Activated naive CD4-positive, alpha-beta T cell treated with anti-CD3 and anti-CD28 coated beads, Interleukin-2, amount 10 ng/mL, durations not matched to agents 7 days and 5 days (primary cell): ENCODE data around the gene LILRB3.
"Not testable (repeated sequence)": the region's sequence is repeated elsewhere in the genome, so short reads cannot be mapped to it uniquely, and the experiment has no call there.

Experiments
- CTCF ChIA-PET: fragments of 350-600 bp; sonication (Branson Sonifier 250); formaldehyde crosslinking; loops from one replicate; lab custom pipeline; 2021; ENCODE audit warnings: antibody characterized with exemption; lab: Charles Lee
- DNase-seq: peaks from one replicate; pipeline ENCODE4 v3.0.0-alpha.2; 2020
- H3K27ac Mint-ChIP-seq: one replicate; pipeline ENCODE4 v1.8.0; 2021; ENCODE audit warnings: mild to moderate bottlenecking, moderate library complexity, mixed read lengths
- H3K27me3 Mint-ChIP-seq: one replicate; pipeline ENCODE4 v1.8.0; 2021; ENCODE audit warnings: mild to moderate bottlenecking, mixed read lengths
- H3K36me3 Mint-ChIP-seq: one replicate; pipeline ENCODE4 v1.8.0; 2021; ENCODE audit warnings: mixed read lengths
- H3K4me1 Mint-ChIP-seq: one replicate; pipeline ENCODE4 v1.8.0; 2021; ENCODE audit warnings: mixed read lengths
- H3K4me3 Mint-ChIP-seq: one replicate; pipeline ENCODE4 v1.8.0; 2021; ENCODE audit warnings: mild to moderate bottlenecking, moderate library complexity, mixed read lengths
- H3K9me3 Mint-ChIP-seq: one replicate; pipeline ENCODE4 v1.8.0; 2021; ENCODE audit warnings: mixed read lengths

Gene LILRB3

DNA sequence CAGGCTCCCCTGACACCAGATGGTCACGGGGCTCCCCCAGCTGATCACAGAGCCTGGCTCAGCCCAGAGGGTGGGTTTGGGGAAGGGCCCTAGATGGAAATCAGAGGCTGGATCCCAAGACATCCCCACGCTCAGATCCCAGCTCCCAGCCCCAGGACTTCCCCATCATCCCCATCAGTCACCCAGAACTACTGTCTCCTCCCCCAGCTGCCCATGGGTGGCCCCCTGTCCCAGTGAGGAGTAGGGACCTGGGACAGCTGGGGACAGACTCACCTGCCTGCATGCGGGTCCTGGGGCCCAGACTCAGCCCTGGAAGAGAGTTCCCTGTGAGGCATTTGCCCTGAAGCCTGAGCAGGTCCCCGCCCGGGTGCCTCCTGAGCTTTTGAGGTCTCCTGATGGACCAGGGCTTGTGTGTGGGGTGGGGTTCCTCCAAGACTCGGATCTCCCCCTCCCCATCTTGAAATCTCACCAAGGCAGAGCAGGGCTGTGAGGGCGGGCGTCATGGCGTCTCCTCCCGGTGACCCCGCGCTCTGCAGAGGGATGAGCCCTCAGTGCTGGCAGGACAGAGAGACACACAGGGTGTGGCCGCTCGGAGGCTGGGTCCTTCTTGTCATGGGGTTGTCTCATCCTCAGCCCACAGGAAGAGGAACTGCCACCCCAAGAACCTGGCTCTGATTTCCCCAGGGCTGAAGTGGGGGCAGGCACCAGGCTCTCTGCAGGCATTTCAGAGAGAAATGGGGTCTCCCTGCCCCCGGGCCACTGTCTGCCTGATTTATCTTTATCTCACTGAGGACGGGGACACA is at the start of gene LILRB3:
TSS of gene LILRB3 (minus strand) at position 534 of the 803 bp plus-strand sequence. CDS start at position 503, 31 bp downstream.
- Mint-ChIP-seq H3K4me1 (peaks cover 16% of the 10 kb centered on the region), H3K4me3 (peak within 1 kb of the TSS; percentile 40), H3K27me3 (peaks cover 18% of the 10 kb centered on the region), H3K27ac (peak within 1 kb of the TSS; percentile 30)
- H3K9me3 Mint-ChIP-seq, CTCF ChIA-PET, H3K36me3 Mint-ChIP-seq, DNase-seq: not testable (repeated sequence)

DNA sequence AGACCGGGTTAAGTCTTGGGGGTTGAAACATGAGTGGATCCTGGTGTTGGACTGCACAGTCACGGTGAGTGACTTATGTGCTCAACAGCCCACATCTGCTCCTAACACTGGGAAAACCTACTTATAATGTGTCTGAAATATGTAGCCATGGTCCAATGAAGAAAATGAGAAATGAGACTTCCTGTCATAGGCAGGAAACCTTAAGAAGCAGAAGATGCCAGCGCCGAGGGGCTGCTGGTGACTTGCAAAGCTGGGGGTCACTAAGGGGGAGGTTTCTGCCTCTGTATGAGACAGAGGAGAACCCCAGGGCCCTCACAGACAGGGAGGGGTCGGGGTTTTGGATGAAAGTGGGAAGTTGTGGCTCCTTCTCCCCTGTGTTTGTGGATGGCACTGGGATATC is 49.4 kb upstream of the LILRB3 start:
- H3K4me3 Mint-ChIP-seq, H3K36me3 Mint-ChIP-seq, CTCF ChIA-PET, H3K27ac Mint-ChIP-seq, DNase-seq, H3K4me1 Mint-ChIP-seq, H3K9me3 Mint-ChIP-seq: not testable (repeated sequence)
- peaks cover 39% of the 10 kb centered on the region for H3K27me3 Mint-ChIP-seq

DNA sequence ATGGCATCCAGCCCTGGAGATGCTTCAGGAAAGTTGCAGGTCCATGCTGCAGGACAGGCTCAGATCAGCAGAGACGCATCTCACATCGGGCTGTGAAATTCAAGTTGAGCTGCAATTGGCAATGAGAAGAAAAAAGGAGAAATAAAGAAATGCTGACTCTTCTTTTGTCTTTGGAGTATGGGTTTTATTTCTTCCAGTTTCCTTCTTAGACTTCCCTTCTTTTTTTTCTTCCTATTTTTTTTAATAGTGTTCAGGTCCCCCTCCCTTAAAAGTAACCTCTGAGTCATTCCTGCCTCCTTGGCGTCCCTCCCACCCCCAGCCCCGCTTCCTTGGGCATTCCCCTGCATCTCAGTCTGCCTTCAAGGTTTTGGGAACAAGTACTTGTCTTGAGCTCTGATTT is 48.8 kb upstream of the LILRB3 start:
- H3K4me1 Mint-ChIP-seq, DNase-seq, H3K4me3 Mint-ChIP-seq, H3K36me3 Mint-ChIP-seq, H3K9me3 Mint-ChIP-seq, CTCF ChIA-PET, H3K27ac Mint-ChIP-seq: not testable (repeated sequence)
- peaks cover 44% of the 10 kb centered on the region for H3K27me3 Mint-ChIP-seq

DNA sequence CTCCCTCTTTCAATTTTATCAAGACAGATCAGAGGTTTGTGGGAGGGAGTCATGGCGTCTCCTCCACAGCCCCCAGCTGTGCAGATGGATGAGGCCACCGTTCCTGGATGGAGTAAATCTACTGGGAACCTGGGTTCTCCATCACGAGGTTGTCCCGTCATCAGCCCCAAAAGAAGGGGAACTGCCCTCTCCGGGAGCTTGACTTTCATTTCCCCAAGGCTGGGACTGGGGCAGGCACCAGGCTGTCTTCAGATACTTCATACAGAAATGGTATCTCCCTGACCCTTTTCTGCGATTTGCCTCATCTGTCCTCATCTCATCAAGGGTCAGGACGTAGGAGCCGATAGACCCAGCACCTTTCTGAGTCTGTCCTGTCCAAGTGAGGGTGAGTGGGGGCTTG is 48.3 kb upstream of the LILRB3 start:
- DNase-seq, result no peak
- Mint-ChIP-seq H3K9me3 (no peaks in the 10 kb centered on the region), H3K4me3 (no peak overlapping the region), H3K27ac (no peak overlapping the region), H3K36me3 (no peaks in the 10 kb centered on the region), H3K4me1 (no peaks in the 10 kb centered on the region), H3K27me3 (peaks cover 45% of the 10 kb centered on the region)
- CTCF ChIA-PET, result no interaction called here

DNA sequence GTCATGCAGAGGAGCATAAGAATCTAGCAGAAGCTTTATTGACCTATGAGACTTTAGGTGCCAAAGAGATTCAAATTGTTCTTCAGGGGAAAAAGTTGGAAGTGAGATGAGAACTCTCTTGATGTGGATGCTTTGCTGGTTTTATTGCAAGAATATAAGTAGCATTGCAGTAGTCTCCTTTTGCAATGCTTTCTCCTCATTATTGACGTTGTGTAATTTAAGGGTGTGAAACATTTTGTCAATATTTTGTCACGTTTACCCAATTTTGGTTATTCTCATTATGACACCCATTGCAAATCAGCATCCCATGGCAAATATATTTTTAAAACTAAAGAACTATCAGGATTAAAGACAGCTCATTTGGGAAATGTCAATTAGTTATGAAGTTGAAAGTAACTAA is 46.1 kb upstream of the LILRB3 start:
- no peaks in the 10 kb centered on the region for H3K36me3 Mint-ChIP-seq

DNA sequence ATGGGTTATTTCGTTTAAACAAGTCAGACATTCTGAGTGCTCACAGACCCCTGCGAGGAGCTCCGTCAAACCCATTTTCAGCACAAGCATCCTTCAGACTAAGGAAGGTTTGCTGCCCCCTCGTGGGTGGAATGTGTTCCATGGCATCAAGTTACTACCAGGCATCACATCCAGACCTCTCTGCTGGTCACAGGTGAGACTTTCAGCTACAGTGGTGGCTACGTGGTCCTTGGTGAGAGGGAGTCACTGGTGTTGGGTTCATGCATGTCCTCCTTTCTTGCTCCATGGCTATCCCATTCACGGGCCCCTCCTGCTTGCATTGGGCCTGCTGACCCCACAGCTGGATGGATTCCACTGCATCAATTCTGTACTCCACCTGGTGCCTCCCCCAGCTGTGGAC is 43.3 kb upstream of the LILRB3 start:
- CTCF ChIA-PET, result interaction anchor here (0.9 to 3.3 kb wide), 18 partner anchors 9 to 126 kb away, joined by 3 to 16 read pairs (median 5); partner anchors contain the start of genes LENG1, LILRB5 and TMC4
- DNase-seq, result peak; percentile 84
- no peaks in the 10 kb centered on the region for H3K36me3 Mint-ChIP-seq
- H3K4me3 Mint-ChIP-seq, result no peak overlapping the region
- H3K4me1 Mint-ChIP-seq, result no peaks in the 10 kb centered on the region
- no peaks in the 10 kb centered on the region for H3K9me3 Mint-ChIP-seq
- H3K27ac Mint-ChIP-seq, result no peak overlapping the region
- peaks cover 27% of the 10 kb centered on the region for H3K27me3 Mint-ChIP-seq

More for the DNA sequence above, 46.1 kb upstream of the LILRB3 start:
- CTCF ChIA-PET, result interaction anchor here (1.2 to 1.9 kb wide), 2 partner anchors 9 to 39 kb away, joined by 3 to 6 read pairs; no protein-coding TSS in a partner anchor
- peaks cover 42% of the 10 kb centered on the region for H3K27me3 Mint-ChIP-seq
- H3K4me1 Mint-ChIP-seq, result no peaks in the 10 kb centered on the region
- no peak for DNase-seq
- H3K4me3 Mint-ChIP-seq, result no peak overlapping the region
- no peaks in the 10 kb centered on the region for H3K9me3 Mint-ChIP-seq
- H3K27ac Mint-ChIP-seq, result no peak overlapping the region

DNA sequence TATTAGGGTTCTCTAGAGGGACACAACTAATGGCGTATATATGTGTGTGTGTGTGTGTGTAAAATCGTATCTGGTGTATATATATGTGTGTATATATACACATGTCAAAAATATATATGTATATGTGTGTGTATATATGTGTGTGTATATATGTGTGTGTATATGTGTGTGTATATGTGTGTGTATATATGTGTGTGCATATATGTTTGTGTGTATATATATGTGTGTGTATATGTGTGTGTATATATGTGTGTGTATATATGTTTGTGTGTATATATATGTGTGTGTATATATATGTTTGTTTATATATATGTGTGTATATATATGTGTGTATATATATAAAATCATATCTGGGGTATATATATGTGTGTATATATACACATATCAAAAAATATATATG is 39.7 kb upstream of the LILRB3 start:
- Mint-ChIP-seq H3K27me3 (peaks cover 38% of the 10 kb centered on the region), H3K36me3 (no peaks in the 10 kb centered on the region), H3K4me3 (no peak overlapping the region), H3K27ac (no peak overlapping the region), H3K4me1 (no peaks in the 10 kb centered on the region), H3K9me3 (no peaks in the 10 kb centered on the region)
- CTCF ChIA-PET, result interaction anchor here (0.6 kb wide), 1 partner anchor 50 kb away, joined by 4 read pairs; no protein-coding TSS in a partner anchor
- DNase-seq, result no peak

DNA sequence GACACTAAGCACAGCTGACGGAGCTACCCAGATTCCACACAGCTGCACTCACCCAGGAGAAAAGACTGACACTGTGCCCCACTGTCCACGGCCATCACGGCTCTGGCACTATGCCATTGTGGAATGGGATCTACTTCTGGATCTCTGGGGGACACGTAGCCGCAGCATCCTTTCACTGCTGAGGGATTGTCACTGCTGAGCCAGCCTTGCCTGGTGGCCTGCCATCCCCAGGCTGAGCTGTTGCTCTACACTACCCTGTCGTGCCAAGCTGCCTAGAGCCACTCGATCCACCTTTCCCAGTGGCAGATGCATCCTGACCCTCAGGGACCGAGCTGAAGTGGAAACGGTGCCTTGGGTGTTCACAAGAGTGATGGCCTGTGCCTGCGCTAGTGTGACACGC is 39.3 kb upstream of the LILRB3 start:
- no peak overlapping the region for H3K27ac Mint-ChIP-seq
- H3K4me1 Mint-ChIP-seq, result no peaks in the 10 kb centered on the region
- CTCF ChIA-PET, result interaction anchor here (0.6 kb wide), 1 partner anchor 50 kb away, joined by 4 read pairs; no protein-coding TSS in a partner anchor
- H3K4me3 Mint-ChIP-seq, result no peak overlapping the region
- no peak for DNase-seq
- H3K27me3 Mint-ChIP-seq, result peaks cover 41% of the 10 kb centered on the region
- H3K36me3 Mint-ChIP-seq, result no peaks in the 10 kb centered on the region
- no peaks in the 10 kb centered on the region for H3K9me3 Mint-ChIP-seq

DNA sequence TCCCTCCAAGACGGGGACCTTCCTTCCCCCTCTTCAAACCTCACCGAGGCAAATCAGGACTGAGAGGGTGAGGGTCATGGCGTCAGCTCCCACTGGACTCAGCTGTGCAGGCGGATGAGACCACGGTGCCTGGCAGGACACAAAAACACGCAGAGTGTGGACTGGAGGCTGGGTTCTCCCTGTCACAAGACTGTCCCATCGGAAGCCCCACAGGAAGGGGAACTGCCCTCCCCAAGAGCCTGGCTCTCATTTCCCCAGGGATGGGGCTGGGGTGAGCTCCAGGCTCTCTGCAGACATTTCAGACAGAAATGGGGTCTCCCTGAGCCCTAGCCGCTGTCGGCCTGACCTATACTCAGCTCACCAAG is 34.3 kb upstream of the LILRB3 start, which contains the start of gene LILRB5:
TSS of gene LILRB5 (minus strand) at position 158 of the 365 bp plus-strand sequence. CDS start at position 78, 80 bp downstream.
- peaks cover 49% of the 10 kb centered on the region for H3K27me3 Mint-ChIP-seq
- no peaks in the 10 kb centered on the region for H3K9me3 Mint-ChIP-seq
- H3K27ac Mint-ChIP-seq, result no peak within 1 kb of the TSS
- no peaks in the 10 kb centered on the region for H3K4me1 Mint-ChIP-seq
- H3K4me3 Mint-ChIP-seq, result no peak within 1 kb of the TSS
- H3K36me3 Mint-ChIP-seq, result no peaks in the 10 kb centered on the region
- DNase-seq, result no peak
- CTCF ChIA-PET, result interaction anchor here (0.8 to 2.1 kb wide), 2 partner anchors 9 to 1383 kb away, joined by 3 to 8 read pairs; no protein-coding TSS in a partner anchor

DNA sequence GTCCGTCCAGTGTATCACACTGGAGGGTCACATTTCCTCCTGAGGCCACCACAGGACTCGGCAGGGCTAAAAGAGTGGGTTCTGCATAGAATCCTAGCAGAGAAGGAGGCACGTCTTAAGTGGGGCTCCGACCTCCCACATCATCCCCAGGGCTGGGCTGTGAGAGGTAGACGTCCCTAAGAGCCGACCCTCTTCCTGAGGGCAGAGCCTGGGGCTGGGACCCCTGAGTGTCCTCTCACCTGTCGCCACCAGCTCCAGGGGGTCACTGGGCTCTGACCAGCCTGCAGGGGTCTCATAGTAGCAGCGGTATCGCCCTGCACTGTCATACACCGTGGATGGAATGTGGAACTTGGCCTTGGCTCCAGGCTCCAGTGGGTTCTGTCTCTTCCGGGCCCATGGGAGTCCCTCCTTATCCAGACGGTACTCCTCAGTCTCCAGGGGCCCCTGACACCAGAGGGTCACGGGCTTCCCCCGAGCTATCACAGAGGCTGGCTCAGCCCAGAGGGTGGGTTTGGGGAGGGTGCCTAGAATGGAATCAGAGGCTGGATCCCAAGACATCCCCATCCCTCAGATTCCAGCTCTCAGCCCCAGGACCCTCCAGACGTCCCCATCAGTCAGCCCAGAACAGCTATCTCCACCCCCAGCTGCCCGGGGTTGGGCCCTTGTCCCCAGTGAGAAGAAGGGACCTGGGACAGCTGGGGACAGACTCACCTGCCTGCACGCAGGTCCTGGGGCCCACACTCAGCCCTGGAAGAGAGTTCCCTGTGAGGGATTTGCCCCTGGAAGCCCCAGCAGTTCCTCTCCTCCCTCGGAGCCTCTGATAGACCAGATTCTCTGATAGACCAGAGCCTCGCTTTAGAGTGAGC is 33.7 kb upstream of the LILRB3 start:
- Mint-ChIP-seq H3K27me3 (peaks cover 55% of the 10 kb centered on the region), H3K9me3 (no peaks in the 10 kb centered on the region), H3K4me1 (no peaks in the 10 kb centered on the region), H3K27ac (no peak overlapping the region), H3K36me3 (no peaks in the 10 kb centered on the region), H3K4me3 (no peak overlapping the region)
- DNase-seq, result no peak
- CTCF ChIA-PET, result interaction anchor here (0.8 to 2.1 kb wide), 2 partner anchors 10 to 1384 kb away, joined by 3 to 8 read pairs; no protein-coding TSS in a partner anchor

DNA sequence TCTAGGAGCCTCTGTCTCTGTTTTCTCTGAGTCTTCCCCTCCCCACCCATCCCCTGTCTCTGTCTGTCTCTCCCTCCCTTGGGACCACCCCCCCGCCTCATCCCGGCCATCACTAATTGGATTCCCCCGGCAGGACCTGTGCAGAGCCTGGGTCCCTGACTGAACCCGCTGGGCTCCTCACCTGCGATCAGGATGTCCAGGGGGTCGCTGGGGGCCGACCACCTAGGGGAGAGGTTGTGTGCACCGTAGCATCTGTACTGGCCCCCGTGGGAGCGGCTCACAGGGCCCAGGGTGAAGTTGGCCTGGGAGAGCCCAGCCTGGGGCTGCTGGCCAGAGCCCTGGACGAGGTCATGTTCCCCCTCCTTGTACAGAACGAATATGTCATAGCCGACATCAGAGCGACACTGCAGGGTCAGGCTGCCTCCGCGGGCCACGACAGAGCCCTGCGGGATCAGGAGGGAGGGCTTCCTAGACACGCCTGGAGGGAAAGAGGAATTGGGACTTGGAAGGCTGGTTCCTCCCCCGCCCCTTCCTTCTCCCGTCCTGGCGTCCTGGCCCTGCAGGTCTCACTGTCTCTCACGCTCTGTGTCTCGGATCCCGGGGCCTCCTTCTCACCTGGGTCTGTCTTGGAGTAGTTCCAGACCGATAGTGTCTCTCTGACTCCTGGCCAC is 32.4 kb upstream of the LILRB3 start:
- Mint-ChIP-seq H3K27me3 (peaks cover 60% of the 10 kb centered on the region), H3K9me3 (no peaks in the 10 kb centered on the region)
- CTCF ChIA-PET, result no interaction called here

DNA sequence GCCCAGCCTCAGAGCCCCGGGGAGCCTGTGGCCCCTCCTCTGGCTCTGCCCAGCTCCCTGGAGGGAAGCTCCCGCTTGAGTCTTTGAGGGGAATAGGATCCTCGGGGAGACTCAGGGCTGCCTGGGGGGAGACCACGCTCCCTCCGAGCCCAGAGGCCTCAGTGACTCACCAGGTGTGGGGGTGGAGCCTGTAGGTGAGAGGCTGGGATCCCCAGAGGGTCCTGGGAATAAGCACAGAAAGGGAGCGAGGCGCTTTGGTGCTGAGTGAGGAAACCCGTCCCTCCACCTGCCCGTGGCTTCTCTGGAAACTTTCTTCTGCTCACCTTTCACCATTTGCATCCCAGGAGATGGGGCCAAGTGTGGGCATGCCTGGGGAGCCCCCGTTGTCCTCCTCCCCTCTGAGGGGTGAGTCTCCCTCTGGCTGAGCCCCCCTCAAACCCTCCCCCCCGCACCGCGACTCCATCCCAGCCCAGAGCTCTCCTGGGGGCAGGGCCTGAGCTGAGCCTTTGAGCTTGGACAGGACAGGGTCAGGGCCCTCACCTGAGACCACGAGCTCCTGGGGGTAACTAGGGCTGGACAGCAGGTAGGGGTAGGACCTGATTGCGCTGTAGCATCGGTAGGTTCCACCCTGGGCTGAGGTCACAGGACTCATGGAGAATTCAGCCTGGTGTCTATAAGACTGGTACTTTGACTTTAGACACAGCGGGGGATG is 31.5 kb upstream of the LILRB3 start:
- H3K27ac Mint-ChIP-seq, result no peak overlapping the region
- no peak overlapping the region for H3K4me3 Mint-ChIP-seq
- H3K4me1 Mint-ChIP-seq, result no peaks in the 10 kb centered on the region
- DNase-seq, result no peak
- CTCF ChIA-PET, result no interaction called here
- no peaks in the 10 kb centered on the region for H3K9me3 Mint-ChIP-seq
- peaks cover 54% of the 10 kb centered on the region for H3K27me3 Mint-ChIP-seq
- no peaks in the 10 kb centered on the region for H3K36me3 Mint-ChIP-seq

More for the DNA sequence above, 32.4 kb upstream of the LILRB3 start:
- DNase-seq, result no peak
- Mint-ChIP-seq H3K36me3 (no peaks in the 10 kb centered on the region), H3K27ac (no peak overlapping the region), H3K4me1 (no peaks in the 10 kb centered on the region), H3K4me3 (no peak overlapping the region)
